GM21619 (cell line): Measurements from ENCODE around the gene ESX1.
"Not testable (repeated sequence)": the region's sequence is repeated elsewhere in the genome, so short reads cannot be mapped to it uniquely, and the experiment has no call there.

Experiments
- ATAC-seq: cut with Tn5 transposase; IDR thresholded peaks from one replicate; pipeline ENCODE4 v1.9.1; 2021; ENCODE audit not compliant: unreplicated experiment

The ESX1 gene

GRCh38 chrX:104254442-104255115 is at the start of gene ESX1:
ESX1 (minus strand) TSS chrX:104254933; CDS start chrX:104254849, 84 bp downstream.
- no peak for ATAC-seq

DNA sequence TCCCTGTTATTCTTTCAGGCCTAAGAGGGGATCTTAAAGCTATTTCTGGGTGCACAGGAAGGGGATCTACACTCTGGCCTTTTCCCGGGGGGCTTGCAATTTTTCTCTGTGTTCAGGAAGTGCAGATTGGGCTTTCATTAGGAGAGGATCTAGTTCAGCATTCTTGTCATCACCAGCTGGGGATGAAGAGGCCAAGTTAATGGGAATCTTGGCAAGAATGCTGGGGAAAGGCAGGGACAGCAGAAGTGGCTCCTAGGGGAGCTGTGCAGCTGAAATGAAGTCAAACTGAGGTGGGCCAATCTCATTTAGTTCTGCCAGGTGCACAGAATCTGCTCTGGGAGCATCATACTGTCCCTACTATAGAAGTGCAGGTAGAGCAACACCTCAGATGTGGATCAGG is 40.9 kb upstream of the ESX1 start:
- ATAC-seq = no peak

DNA sequence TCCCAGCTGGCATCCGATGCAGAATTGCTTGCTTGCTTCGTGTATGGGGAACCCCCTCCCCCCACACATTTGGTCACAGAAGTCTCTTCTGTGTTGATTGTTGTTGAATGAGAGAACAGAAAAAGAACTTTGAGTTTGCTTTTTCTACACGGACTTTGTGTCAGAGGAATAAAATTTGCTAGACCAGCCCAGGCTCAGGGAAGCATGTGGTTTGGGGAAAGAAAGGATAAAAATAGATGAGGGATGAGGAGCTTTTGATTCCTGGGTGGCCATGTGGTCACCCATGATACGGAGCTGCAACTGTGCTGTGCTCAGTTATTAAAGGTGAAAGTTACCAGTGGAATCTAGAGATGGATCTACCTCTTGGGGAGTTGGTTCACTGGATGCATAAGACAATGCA is 34.2 kb upstream of the ESX1 start:
- ATAC-seq = no peak

DNA sequence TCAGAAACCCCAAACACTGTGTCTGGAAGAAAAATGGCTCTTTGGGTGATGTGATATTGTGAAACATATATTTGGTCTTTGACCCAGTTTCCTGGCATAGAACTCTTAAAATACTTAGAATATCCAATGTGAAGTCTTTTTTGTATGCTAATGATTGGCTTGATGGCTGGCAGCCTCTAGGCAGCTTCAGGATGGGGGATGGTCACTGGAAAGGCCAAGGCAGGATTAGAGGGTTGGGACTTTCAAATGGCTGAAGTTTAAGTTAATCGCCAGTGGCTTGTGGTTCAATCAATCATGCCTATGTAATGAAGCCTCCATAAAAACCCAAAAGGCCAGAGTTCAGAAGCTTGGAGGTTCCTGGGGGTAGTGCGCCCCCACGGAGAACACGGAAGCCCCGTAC is 33.5 kb upstream of the ESX1 start:
- ATAC-seq = no peak

- no peak for ATAC-seq
Measured at GRCh38 chrX:104285201-104285600, 30.5 kb upstream of the ESX1 start.

GRCh38 chrX:104284507-104284906 is 29.8 kb upstream of the ESX1 start:
- ATAC-seq = no peak

DNA sequence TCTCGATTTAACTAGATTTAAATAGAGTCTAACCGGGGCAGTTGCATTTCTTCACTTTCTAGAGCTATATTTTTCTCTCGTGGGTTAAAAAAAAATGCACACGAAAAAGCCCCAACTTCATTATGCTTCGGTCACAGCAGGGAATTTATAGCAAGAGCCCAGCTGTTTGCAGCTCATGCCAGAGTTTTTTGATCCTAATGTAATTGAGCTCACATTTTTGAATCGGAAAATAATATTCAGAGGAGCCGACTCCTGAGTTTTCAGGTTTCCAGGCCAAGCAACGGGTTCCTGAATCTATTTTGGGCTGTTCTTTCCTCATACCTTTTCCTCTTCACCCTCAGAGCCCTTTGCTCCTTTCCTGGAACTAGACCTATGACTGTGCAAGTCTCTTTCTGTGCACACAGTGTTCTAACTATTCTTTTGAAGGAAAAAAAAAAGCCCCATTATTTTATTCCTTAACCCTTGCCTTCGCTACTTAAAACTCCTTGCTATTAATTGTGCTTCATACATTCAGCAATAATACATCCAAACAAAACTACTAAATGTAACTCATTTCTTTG is 27.5 kb upstream of the ESX1 start:
- ATAC-seq = no peak

GRCh38 chrX:104281564-104281963 is 26.8 kb upstream of the ESX1 start:
- ATAC-seq = no peak

DNA sequence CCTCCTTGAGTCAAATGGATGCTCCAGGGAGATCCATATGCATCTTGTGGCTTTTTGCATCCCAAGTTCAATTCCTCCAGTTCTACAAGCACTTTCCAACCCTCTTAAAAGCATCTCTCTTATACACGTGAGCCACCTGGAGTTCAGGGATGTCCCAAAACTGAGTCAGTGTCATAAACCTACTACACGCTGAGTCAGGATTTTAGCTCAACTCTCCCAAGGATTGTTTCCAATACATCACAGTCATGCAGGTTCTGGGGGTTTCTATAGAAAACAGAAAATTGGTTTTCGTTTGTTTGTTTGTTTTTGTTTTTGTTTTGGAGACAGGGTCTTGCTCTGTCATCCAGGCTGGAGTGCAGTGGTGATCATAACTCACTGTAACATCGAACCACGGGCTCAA is 25.9 kb upstream of the ESX1 start:
- ATAC-seq = no peak

DNA sequence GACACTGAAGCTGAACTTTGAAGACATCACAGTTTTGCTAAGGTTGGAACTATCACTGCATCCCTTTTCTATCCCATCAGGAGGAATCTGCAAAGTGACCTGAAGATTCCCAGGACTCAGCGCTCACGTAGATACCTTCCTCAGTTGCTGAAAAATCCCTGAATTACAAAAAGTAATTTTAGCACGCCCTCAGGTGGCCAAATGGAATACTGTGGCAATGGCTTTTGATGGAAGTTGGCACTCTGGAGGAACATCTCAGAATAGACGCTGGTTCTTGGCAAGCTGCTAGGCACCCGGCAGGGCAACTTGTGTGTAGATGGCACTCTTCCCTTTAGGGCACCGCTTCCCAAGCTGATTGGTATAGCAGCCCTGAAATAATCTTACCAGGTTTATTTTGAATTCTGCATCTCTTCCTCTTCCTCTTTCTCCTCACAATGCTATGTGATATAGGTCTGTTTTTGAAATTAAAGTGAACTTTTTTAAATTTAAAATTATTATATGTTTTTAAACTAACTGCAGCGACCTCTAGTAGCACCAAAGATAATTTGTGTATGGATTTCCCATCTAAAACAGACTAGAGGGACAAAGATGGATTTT is 16.3 kb upstream of the ESX1 start:
- ATAC-seq = no peak

DNA sequence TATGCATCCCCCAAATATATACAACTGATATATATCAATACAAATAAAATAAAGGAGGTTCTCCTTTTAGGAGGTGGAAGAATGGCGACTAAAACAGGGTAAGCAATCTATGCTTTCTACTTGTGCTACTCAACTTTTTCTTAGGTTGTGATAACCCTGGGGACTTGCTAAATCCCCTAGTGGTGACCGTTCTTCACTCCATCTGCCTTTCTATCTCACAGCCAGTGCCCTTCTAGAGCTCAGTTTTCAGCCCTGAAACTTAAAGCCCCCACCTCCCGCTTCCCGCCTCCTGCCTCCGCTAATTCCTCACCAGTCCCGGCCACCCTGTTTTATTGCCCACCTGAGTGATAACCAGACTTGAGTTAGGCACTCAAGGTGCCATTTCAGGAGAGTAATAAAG is 15.5 kb upstream of the ESX1 start:
- no peak for ATAC-seq

- no peak for ATAC-seq
Measured at GRCh38 chrX:104255465-104255864, 732 bp upstream of the ESX1 start.

- no peak for ATAC-seq
Measured at GRCh38 chrX:104253567-104254441, 929 bp downstream of the ESX1 start.

GRCh38 chrX:104250470-104250869 is 4.3 kb downstream of the ESX1 start:
- ATAC-seq = no peak

DNA sequence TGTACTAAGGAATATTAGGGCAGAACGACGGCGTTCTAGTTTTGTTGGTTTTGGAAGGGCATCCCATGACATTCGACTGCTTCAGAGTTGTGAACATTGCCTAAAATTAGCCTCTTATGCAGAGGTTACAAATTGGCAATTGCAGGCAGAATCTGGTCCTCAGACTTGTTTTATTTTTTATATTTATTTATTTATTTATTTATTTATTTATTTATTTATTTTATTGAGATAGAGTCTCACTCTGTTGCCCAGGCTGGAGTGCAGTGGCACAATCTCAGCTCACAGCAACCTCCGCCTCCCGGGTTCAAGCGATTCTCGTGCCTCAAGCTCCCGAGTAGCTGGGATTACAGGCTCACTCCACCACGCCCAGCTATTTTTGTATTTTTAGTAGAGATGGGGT is 24.7 kb downstream of the ESX1 start:
- not testable (repeated sequence) for ATAC-seq

DNA sequence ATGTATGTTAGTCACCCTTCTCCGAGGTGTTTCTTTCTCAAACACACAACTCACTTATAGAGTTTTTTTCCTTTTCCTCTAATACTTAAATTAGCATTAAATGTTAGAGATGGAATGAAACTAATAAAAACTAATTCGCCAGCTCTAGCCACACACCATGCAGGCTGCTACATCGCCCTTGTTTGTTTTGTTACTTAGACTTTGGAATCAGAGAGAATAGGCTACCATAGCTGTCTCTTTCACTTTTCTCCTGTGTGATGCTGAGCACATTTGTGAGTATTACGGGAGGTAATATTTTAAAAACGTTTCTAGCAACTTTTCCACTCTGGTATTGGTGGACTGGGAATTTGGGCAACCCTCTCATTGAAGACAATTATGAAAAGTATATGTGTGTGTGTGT is 43.5 kb downstream of the ESX1 start:
- no peak for ATAC-seq

- ATAC-seq = no peak
Measured at GRCh38 chrX:104205548-104205947, 49.2 kb downstream of the ESX1 start.
